NT2/D1 (cell line): ENCODE results near the gene SGSM1.

Experiments used
- SUZ12 ChIP-seq: IDR thresholded peaks from 2 replicates; pipeline ENCODE4 v1.6.1; 2011; ENCODE audit not compliant: insufficient read length, insufficient read depth; ENCODE audit errors: extremely low read depth
- ZNF274 ChIP-seq: IDR thresholded peaks from 2 replicates; pipeline ENCODE4 v1.6.1; 2011; ENCODE audit warnings: mild to moderate bottlenecking, low read depth, low read length

DNA sequence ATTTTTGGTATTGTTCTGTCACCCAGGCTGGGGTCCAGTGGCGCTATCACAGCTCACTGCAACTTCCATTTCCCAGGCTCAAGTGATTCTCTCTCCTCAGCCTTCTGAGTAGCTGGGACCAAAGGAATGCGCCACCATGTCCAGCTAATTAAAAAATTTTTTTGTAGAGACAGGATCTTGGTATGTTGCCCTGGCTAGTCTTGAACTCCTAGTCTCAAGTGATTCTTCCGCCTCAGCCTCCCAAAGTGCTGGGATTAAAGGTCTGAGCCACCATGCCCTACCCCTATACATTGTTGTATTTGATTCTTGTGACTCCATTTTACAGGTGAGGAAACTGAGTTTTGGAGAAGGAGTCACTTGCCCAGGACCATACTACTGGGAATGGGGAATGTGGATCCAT, 158.4 kb downstream of the SGSM1 start:
- TF ChIP-seq ZNF274: no peak
- TF ChIP-seq SUZ12: no peak
